HepG2 (cell line): Measurements from ENCODE around the gene RPL36AL. TPM values are rescaled to one million over a fixed set of nuclear protein-coding genes. Genes with fewer than 3 reads are reported as not detected.
A peak's percentile ranks its signal among the peaks of the same experiment; 100 is the strongest.

Experiments used
- AGO1 ChIP-seq: fragments of 200-400 bp; formaldehyde crosslinking; IDR thresholded peaks from 2 replicates; pipeline ENCODE4 v1.6.1; 2017; ENCODE audit warnings: mild to moderate bottlenecking, low read depth, low read length, moderate library complexity; ENCODE audit not compliant: poor library complexity, severe bottlenecking
- DZIP1 ChIP-seq: sonication (generic); formaldehyde crosslinking; IDR thresholded peaks from 2 replicates; pipeline ENCODE4 v1.5.0; 2020; ENCODE audit warnings: mild to moderate bottlenecking, missing genetic modification reagents
- HOXA3 ChIP-seq: sonication (generic); formaldehyde crosslinking; IDR thresholded peaks from 2 replicates; pipeline ENCODE4 v1.5.0; 2020; ENCODE audit warnings: missing genetic modification reagents
- IKZF5 ChIP-seq: IDR thresholded peaks from 2 replicates; pipeline ENCODE4 v1.6.1; 2018; ENCODE audit warnings: missing genetic modification reagents, mild to moderate bottlenecking, missing compliant biosample characterization
- MXD3 ChIP-seq: IDR thresholded peaks from 2 replicates; pipeline ENCODE4 v1.6.1; 2016; ENCODE audit warnings: mild to moderate bottlenecking, missing biosample characterization, missing genetic modification reagents
- NFE2L1 ChIP-seq: sonication (generic); formaldehyde crosslinking; IDR thresholded peaks from 2 replicates; pipeline ENCODE4 v1.4.0; 2020; ENCODE audit warnings: missing genetic modification reagents, mild to moderate bottlenecking, borderline replicate concordance
- PPARG ChIP-seq: conservative IDR thresholded peaks from 2 replicates; pipeline ENCODE4 v1.6.1; 2016; ENCODE audit warnings: missing biosample characterization, missing genetic modification reagents
- RFX1 ChIP-seq: fragments of 450-650 bp; IDR thresholded peaks from 2 replicates; pipeline ENCODE4 v1.6.1; 2017
- SRSF4 ChIP-seq: fragments of 200-400 bp; formaldehyde crosslinking; IDR thresholded peaks from one replicate; pipeline ENCODE4 v1.6.1; 2018; ENCODE audit warnings: mild to moderate bottlenecking, low read depth, low read length, moderate library complexity; ENCODE audit not compliant: poor library complexity, severe bottlenecking
- SSRP1 ChIP-seq: IDR thresholded peaks from 2 replicates; pipeline ENCODE4 v1.6.1; 2016; ENCODE audit warnings: control low read depth
- TARDBP ChIP-seq: sonication (generic); formaldehyde crosslinking; IDR thresholded peaks from 2 replicates; pipeline ENCODE4 v1.8.0; 2022; ENCODE audit warnings: mild to moderate bottlenecking, missing genetic modification reagents
- TRIM24 ChIP-seq: sonication (generic); formaldehyde crosslinking; IDR thresholded peaks from 2 replicates; pipeline ENCODE4 v1.8.0; 2022; ENCODE audit warnings: mild to moderate bottlenecking, missing genetic modification reagents
- ZNF225 ChIP-seq: sonication (generic); formaldehyde crosslinking; IDR thresholded peaks from 2 replicates; pipeline ENCODE4 v1.4.0; 2020; ENCODE audit warnings: mild to moderate bottlenecking, missing genetic modification reagents
- ZNF263 ChIP-seq: sonication (generic); formaldehyde crosslinking; IDR thresholded peaks from 2 replicates; pipeline ENCODE4 v1.4.0; 2020; ENCODE audit warnings: missing genetic modification reagents
- ZNF382 ChIP-seq: sonication (generic); formaldehyde crosslinking; IDR thresholded peaks from 2 replicates; pipeline ENCODE4 v1.5.0; 2020; ENCODE audit warnings: missing genetic modification reagents, mild to moderate bottlenecking, borderline replicate concordance
- ZNF547 ChIP-seq: sonication (generic); formaldehyde crosslinking; IDR thresholded peaks from 2 replicates; pipeline ENCODE4 v1.5.1; 2020; ENCODE audit warnings: mild to moderate bottlenecking, missing genetic modification reagents
- ZNF562 ChIP-seq: sonication (generic); formaldehyde crosslinking; IDR thresholded peaks from 2 replicates; pipeline ENCODE4 v1.8.0; 2022; ENCODE audit warnings: missing genetic modification reagents, borderline replicate concordance
- ZNF563 ChIP-seq: sonication (generic); formaldehyde crosslinking; IDR thresholded peaks from 2 replicates; pipeline ENCODE4 v1.8.0; 2022; ENCODE audit warnings: mild to moderate bottlenecking, moderate library complexity, missing genetic modification reagents
- ZNF580 ChIP-seq: IDR thresholded peaks from 2 replicates; pipeline ENCODE4 v1.6.1; 2016; ENCODE audit warnings: low read depth, borderline replicate concordance
- ZNF7 ChIP-seq: IDR thresholded peaks from 2 replicates; pipeline ENCODE4 v1.6.1; 2016; ENCODE audit warnings: missing biosample characterization, missing genetic modification reagents
- ZNF724P ChIP-seq: sonication (generic); formaldehyde crosslinking; IDR thresholded peaks from 2 replicates; pipeline ENCODE4 v1.8.0; 2022; ENCODE audit warnings: missing genetic modification reagents, borderline replicate concordance
- polyA plus RNA-seq, 8 experiments: library from polyadenylated mRNA; depleted of rRNA in 3 of 8; stranded (reverse) in 7 of 8; unstranded in 1 of 8; fragments of >200 nt; fragmentation: Illumina TruSeq in 4 of 8; extraction: Trizol in 4 of 8; gene quantifications; 2 replicates each; pipeline versions ENCODE4 v1.2.1 to v1.2.3, GENCODE V29; 2011 to 2016; ENCODE audit warnings: low read depth in 4 of 8, missing spikeins in 1 of 8, mixed read lengths in 1 of 8; ENCODE audit not compliant: insufficient read depth in 1 of 8
- total RNA-seq, 5 experiments: library from RNA; depleted of rRNA; stranded (reverse); fragments of >200 nt; fragmentation: Illumina TruSeq; extraction: Trizol; gene quantifications; 2 replicates each; pipeline ENCODE4 v1.2.3, GENCODE V29; 2016; ENCODE audit warnings: low read depth in 1 of 5

Gene RPL36AL
- total and polyA plus RNA-seq, 2 of the 13 experiments (the other 11 are each of a cell fraction or from before 2014, with no cell fraction given): 90.0 to 294 TPM

- TF ChIP-seq PPARG (no peak), ZNF382 (CRISPR knock-in tag) (no peak), IKZF5 (CRISPR knock-in tag) (peak; percentile 66), DZIP1 (CRISPR knock-in tag) (no peak), ZNF7 (CRISPR knock-in tag) (no peak), ZNF547 (CRISPR knock-in tag) (no peak), MXD3 (CRISPR knock-in tag) (peak; percentile 50), ZNF562 (CRISPR knock-in tag) (no peak), ZNF263 (CRISPR knock-in tag) (0 out of 2 replicates have a peak, but pooled peaks have one; percentile 38), SRSF4 (no peak), ZNF580 (CRISPR knock-in tag) (peak; percentile 59; the same call in 1 of the 2 replicates), ZNF225 (CRISPR knock-in tag) (0 out of 2 replicates have a peak, but pooled peaks have one; percentile 52), HOXA3 (CRISPR knock-in tag) (peak; percentile 93), AGO1 (no peak), SSRP1 (CRISPR knock-in tag) (peak; percentile 68; the same call in 1 of the 2 replicates), TRIM24 (no peak), TARDBP (CRISPR knock-in tag) (peak; percentile 85), ZNF563 (CRISPR knock-in tag) (no peak), NFE2L1 (CRISPR knock-in tag) (no peak), ZNF724P (CRISPR knock-in tag) (0 out of 2 replicates have a peak, but pooled peaks have one; percentile 43), RFX1 (no peak)
Observed at GRCh38 chr14:49585803-49586672, 34.4 kb downstream of the RPL36AL start, which contains the start of gene RPS29 (continued).
